Fibroblast of lung (primary cell): Measurements from ENCODE around the gene WFDC12. TPM values are rescaled to one million over a fixed set of nuclear protein-coding genes. Genes with fewer than 3 reads are reported as not detected.
A peak's percentile ranks its signal among the peaks of the same experiment; 100 is the strongest.

Source experiments
- DNase-seq, 2 donors: peaks; one replicate each; pipeline versions ENCODE4 v3.0.0 to v3.0.0-alpha.2; 2010; ENCODE audit warnings: low read depth in 2 of 2
- H2AFZ ChIP-seq: 2 replicates; pipeline ENCODE4 v1.5.1; 2012; ENCODE audit warnings: low read length, control low read depth, inconsistent platforms
- H3K27ac ChIP-seq: 2 replicates; pipeline ENCODE4 v1.5.1; 2011; ENCODE audit warnings: low read length, control low read depth; ENCODE audit not compliant: insufficient read depth
- H3K27me3 ChIP-seq: 2 replicates; pipeline ENCODE4 v1.5.1; 2011; ENCODE audit warnings: mild to moderate bottlenecking, low read length; ENCODE audit not compliant: control insufficient read depth, insufficient read depth
- H3K36me3 ChIP-seq: 2 replicates; pipeline ENCODE4 v1.5.1; 2011; ENCODE audit warnings: low read length; ENCODE audit not compliant: control insufficient read depth, insufficient read depth
- H3K4me1 ChIP-seq: 2 replicates; pipeline ENCODE4 v1.5.1; 2011; ENCODE audit warnings: low read length; ENCODE audit not compliant: control insufficient read depth, insufficient read depth; ENCODE audit errors: extremely low read depth
- H3K4me2 ChIP-seq: 2 replicates; pipeline ENCODE4 v1.5.1; 2011; ENCODE audit warnings: low read length, control low read depth; ENCODE audit not compliant: insufficient read depth; ENCODE audit errors: extremely low read depth
- H3K4me3 ChIP-seq, 4 experiments: fragments of 200-600 bp in 1 of 4; sonication (generic) in 1 of 4; replicated peaks in 1 of 4; 2 replicates each; pipeline ENCODE4 v1.5.1; 2011 to 2016; ENCODE audit warnings: low read length in 4 of 4, low read depth in 3 of 4, mild to moderate bottlenecking in 3 of 4, control low read depth in 2 of 4, inconsistent platforms in 1 of 4, mixed read lengths in 1 of 4; ENCODE audit not compliant: insufficient read depth in 1 of 4; ENCODE audit errors: control extremely low read depth in 1 of 4
- H3K79me2 ChIP-seq: 2 replicates; pipeline ENCODE4 v1.5.1; 2012; ENCODE audit warnings: mild to moderate bottlenecking, low read length, inconsistent platforms; ENCODE audit not compliant: control insufficient read depth, insufficient read depth
- H3K9ac ChIP-seq: 2 replicates; pipeline ENCODE4 v1.5.1; 2011; ENCODE audit warnings: mild to moderate bottlenecking, low read length, control low read depth; ENCODE audit not compliant: insufficient read depth
- H3K9me3 ChIP-seq: 2 replicates; pipeline ENCODE4 v1.5.1; 2012; ENCODE audit warnings: low read depth, low read length; ENCODE audit not compliant: control insufficient read depth, insufficient read depth
- H4K20me1 ChIP-seq: 2 replicates; pipeline ENCODE4 v1.5.1; 2011; ENCODE audit warnings: low read length; ENCODE audit not compliant: control insufficient read depth, insufficient read depth; ENCODE audit errors: extremely low read depth
- EZH2 ChIP-seq: IDR thresholded peaks from 2 replicates; pipeline ENCODE4 v1.5.1; 2012; ENCODE audit warnings: low read length, control low read depth, mild to moderate bottlenecking; ENCODE audit errors: missing control alignments
- polyA plus RNA-seq, 2 donors: library from polyadenylated mRNA; depleted of rRNA in 1 of 2; stranded (reverse) in 1 of 2; unstranded in 1 of 2; fragments of >200 nt; gene quantifications; 2 replicates each; pipeline ENCODE4 v1.2.1, GENCODE V29; 2011 to 2012; ENCODE audit warnings: missing spikeins in 1 of 2
- total RNA-seq: library from RNA; depleted of rRNA; stranded (reverse); fragments of >200 nt; gene quantifications from 2 replicates; pipeline ENCODE4 v1.2.1, GENCODE V29; 2014
- TF ChIP-seq, protein P1 (sequence below), 2 donors: IDR thresholded peaks in 1 of 2; conservative IDR thresholded peaks in 1 of 2; 1 replicate in 1 of 2; 2 replicates in 1 of 2; pipeline ENCODE4 v1.5.1; 2011 to 2012; ENCODE audit warnings: low read length in 2 of 2, control low read depth in 1 of 2, inconsistent platforms in 1 of 2, low read depth in 1 of 2, mild to moderate bottlenecking in 1 of 2

The WFDC12 gene
- total and polyA plus RNA-seq, 2 donors (not counting 1 experiment from before 2014, with no cell fraction given), result not detected

DNA sequence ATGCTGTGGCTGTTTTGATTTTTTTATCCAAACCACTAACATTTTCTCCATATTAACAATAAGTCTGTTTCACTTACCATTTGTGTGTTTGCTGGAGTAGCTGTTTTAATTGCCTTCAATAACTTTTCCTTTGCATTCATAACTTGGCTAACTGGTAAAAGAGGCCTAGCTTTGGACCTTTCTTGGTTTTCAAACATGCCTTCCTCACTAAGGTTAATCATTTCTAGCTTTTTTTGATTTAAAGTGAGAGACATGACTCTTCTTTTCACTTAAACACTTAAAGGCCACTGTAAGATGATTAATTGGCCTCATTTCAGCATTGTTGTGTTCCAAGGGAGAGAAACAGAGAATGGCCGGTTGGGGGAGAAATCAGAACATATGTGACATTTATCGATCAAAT lies 2.9 kb downstream of the WFDC12 start:
- no peaks in the 10 kb centered on the region for H3K36me3 ChIP-seq
- H3K4me3 ChIP-seq, result no peak overlapping the region
- TF ChIP-seq, protein P1, sequence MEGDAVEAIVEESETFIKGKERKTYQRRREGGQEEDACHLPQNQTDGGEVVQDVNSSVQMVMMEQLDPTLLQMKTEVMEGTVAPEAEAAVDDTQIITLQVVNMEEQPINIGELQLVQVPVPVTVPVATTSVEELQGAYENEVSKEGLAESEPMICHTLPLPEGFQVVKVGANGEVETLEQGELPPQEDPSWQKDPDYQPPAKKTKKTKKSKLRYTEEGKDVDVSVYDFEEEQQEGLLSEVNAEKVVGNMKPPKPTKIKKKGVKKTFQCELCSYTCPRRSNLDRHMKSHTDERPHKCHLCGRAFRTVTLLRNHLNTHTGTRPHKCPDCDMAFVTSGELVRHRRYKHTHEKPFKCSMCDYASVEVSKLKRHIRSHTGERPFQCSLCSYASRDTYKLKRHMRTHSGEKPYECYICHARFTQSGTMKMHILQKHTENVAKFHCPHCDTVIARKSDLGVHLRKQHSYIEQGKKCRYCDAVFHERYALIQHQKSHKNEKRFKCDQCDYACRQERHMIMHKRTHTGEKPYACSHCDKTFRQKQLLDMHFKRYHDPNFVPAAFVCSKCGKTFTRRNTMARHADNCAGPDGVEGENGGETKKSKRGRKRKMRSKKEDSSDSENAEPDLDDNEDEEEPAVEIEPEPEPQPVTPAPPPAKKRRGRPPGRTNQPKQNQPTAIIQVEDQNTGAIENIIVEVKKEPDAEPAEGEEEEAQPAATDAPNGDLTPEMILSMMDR (conservative IDR thresholded peaks at IDR 0.05 in 1 of 2, IDR thresholded peaks at IDR 0.05 in 1 of 2; ENCODE audit: low read depth in 1 of 2, low read length in 2 of 2), result no peak
- no peak for TF ChIP-seq EZH2
- no peak overlapping the region for H2AFZ ChIP-seq
- H3K27ac ChIP-seq, result no peak overlapping the region
- no peaks in the 10 kb centered on the region for H3K4me1 ChIP-seq
- H4K20me1 ChIP-seq, result no peaks in the 10 kb centered on the region
- no peaks in the 10 kb centered on the region for H3K79me2 ChIP-seq
- no peak for DNase-seq
- H3K9ac ChIP-seq, result no peak overlapping the region
- no peaks in the 10 kb centered on the region for H3K9me3 ChIP-seq
- H3K4me2 ChIP-seq, result no peak overlapping the region
- H3K27me3 ChIP-seq, result peaks cover 3% of the 10 kb centered on the region

DNA sequence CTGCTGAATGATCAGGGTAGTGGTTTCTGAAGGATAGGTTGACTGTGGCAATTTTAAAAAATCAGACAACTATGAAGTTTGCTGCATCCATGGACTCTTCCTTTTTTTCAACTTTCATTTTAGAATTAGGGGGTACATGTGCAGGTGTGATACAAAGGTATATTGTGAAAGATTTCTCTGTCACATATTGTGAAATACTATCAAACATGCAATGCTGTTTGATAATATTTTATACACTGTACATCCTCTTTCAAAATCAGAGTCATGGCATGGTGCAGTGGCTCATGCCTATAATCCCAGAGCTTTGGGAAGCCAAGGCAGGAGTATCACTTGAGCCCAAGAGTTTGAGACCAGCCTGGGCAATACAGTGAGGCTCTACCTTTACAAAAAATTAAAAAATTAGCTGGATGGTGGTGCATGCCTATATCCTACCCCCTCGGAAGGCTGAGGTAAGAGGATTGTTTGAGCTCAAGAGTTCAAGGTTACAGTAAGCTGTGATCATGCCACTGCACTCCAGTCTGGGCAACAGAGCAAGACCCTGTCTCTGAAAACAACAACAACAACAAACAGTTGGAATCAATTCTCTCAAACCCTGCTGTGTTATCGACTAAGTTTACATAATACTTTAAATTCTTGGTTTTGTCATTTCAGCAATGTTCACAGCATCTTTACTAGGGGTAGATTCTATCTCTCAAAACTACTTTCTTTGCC lies 4.6 kb downstream of the WFDC12 start:
- H3K4me2 ChIP-seq, result no peak overlapping the region
- no peaks in the 10 kb centered on the region for H4K20me1 ChIP-seq
- no peak overlapping the region for H3K9ac ChIP-seq
- H3K4me3 ChIP-seq, result no peak overlapping the region
- H3K4me1 ChIP-seq, result no peaks in the 10 kb centered on the region
- peaks cover 8% of the 10 kb centered on the region for H3K27me3 ChIP-seq
- no peak overlapping the region for H3K27ac ChIP-seq
- H3K9me3 ChIP-seq, result no peaks in the 10 kb centered on the region
- no peaks in the 10 kb centered on the region for H3K36me3 ChIP-seq
- no peak overlapping the region for H2AFZ ChIP-seq
- H3K79me2 ChIP-seq, result no peaks in the 10 kb centered on the region
- TF ChIP-seq, protein P1 (conservative IDR thresholded peaks at IDR 0.05 in 1 of 2, IDR thresholded peaks at IDR 0.05 in 1 of 2; ENCODE audit: low read depth in 1 of 2, low read length in 2 of 2), result no peak
- TF ChIP-seq EZH2, result no peak
- DNase-seq, result no peak

- H2AFZ ChIP-seq, result no peak overlapping the region
- TF ChIP-seq, protein P1 (conservative IDR thresholded peaks at IDR 0.05 in 1 of 2, IDR thresholded peaks at IDR 0.05 in 1 of 2; ENCODE audit: low read depth in 1 of 2, low read length in 2 of 2), result peak in 1 of 2 donors; percentile 10
- no peak for TF ChIP-seq EZH2
- H3K27ac ChIP-seq, result no peak overlapping the region
- no peaks in the 10 kb centered on the region for H3K36me3 ChIP-seq
- no peaks in the 10 kb centered on the region for H3K4me1 ChIP-seq
- no peaks in the 10 kb centered on the region for H4K20me1 ChIP-seq
- H3K9ac ChIP-seq, result no peak overlapping the region
- no peak for DNase-seq
- no peak overlapping the region for H3K4me3 ChIP-seq
- H3K9me3 ChIP-seq, result no peaks in the 10 kb centered on the region
- no peak overlapping the region for H3K4me2 ChIP-seq
- H3K27me3 ChIP-seq, result peaks cover 11% of the 10 kb centered on the region
- no peaks in the 10 kb centered on the region for H3K79me2 ChIP-seq
Observed at GRCh38 chr20:45118028-45118427, 6.2 kb downstream of the WFDC12 start.
